Measurements from ENCODE around the gene C14orf180.

The C14orf180 gene

GRCh38 chr14:104557086-104557485, 22.5 kb upstream of the C14orf180 start:
- Histone ChIP-seq H3K27ac (ENCODE audit: low read depth, low read length, severe bottlenecking) (no peak overlapping the region), H3K36me3 (ENCODE audit: control insufficient read depth, insufficient read depth, low read length) (no peaks in the 10 kb centered on the region), H3K9me3 (ENCODE audit: control insufficient read depth, low read length) (no peaks in the 10 kb centered on the region), H3K4me3 (ENCODE audit: extremely low read depth, insufficient read depth, low read length, poor library complexity, severe bottlenecking) (no peak overlapping the region), H3K4me1 (ENCODE audit: control insufficient read depth, insufficient read depth, low read length, poor library complexity, severe bottlenecking) (no peaks in the 10 kb centered on the region)
- WGBS, 2 experiments (ENCODE audit: insufficient coverage in 2 of 2): 91 to 92% methylated on average over 2 to 5 of the region's 5 CpGs

- Histone ChIP-seq H3K4me1 (ENCODE audit: control insufficient read depth, insufficient read depth, low read length, poor library complexity, severe bottlenecking) (no peaks in the 10 kb centered on the region), H3K27ac (ENCODE audit: low read depth, low read length, severe bottlenecking) (no peak overlapping the region), H3K4me3 (ENCODE audit: extremely low read depth, insufficient read depth, low read length, poor library complexity, severe bottlenecking) (no peak overlapping the region), H3K36me3 (ENCODE audit: control insufficient read depth, insufficient read depth, low read length) (no peaks in the 10 kb centered on the region), H3K9me3 (ENCODE audit: control insufficient read depth, low read length) (no peaks in the 10 kb centered on the region)
- 92 to 100% methylated on average over 1 of the region's 1 CpG for WGBS, 2 experiments (ENCODE audit: insufficient coverage in 2 of 2)
These were observed 21.8 kb upstream of the C14orf180 start for GRCh38 chr14:104557766-104558165.

- no peak overlapping the region for H3K27ac ChIP-seq (ENCODE audit: low read depth, low read length, severe bottlenecking)
- no peaks in the 10 kb centered on the region for H3K4me1 ChIP-seq (ENCODE audit: control insufficient read depth, insufficient read depth, low read length, poor library complexity, severe bottlenecking)
- H3K4me3 ChIP-seq (ENCODE audit: extremely low read depth, insufficient read depth, low read length, poor library complexity, severe bottlenecking): no peak overlapping the region
- WGBS, 2 experiments (ENCODE audit: insufficient coverage in 2 of 2): 91% methylated on average over 16 of the region's 16 CpGs
- no peaks in the 10 kb centered on the region for H3K9me3 ChIP-seq (ENCODE audit: control insufficient read depth, low read length)
- no peaks in the 10 kb centered on the region for H3K36me3 ChIP-seq (ENCODE audit: control insufficient read depth, insufficient read depth, low read length)
These were observed 21.1 kb upstream of the C14orf180 start for GRCh38 chr14:104558231-104559027.

GRCh38 chr14:104559028-104559803, 20.3 kb upstream of the C14orf180 start:
- 84 to 94% methylated on average over 15 of the region's 15 CpGs for WGBS, 2 experiments (ENCODE audit: insufficient coverage in 2 of 2)
- H3K4me1 ChIP-seq (ENCODE audit: control insufficient read depth, insufficient read depth, low read length, poor library complexity, severe bottlenecking): no peaks in the 10 kb centered on the region

GRCh38 chr14:104559804-104560585, 19.6 kb upstream of the C14orf180 start:
- H3K4me3 ChIP-seq (ENCODE audit: extremely low read depth, insufficient read depth, low read length, poor library complexity, severe bottlenecking): no peak overlapping the region
- no peaks in the 10 kb centered on the region for H3K4me1 ChIP-seq (ENCODE audit: control insufficient read depth, insufficient read depth, low read length, poor library complexity, severe bottlenecking)
- no peaks in the 10 kb centered on the region for H3K36me3 ChIP-seq (ENCODE audit: control insufficient read depth, insufficient read depth, low read length)
- no peak overlapping the region for H3K27ac ChIP-seq (ENCODE audit: low read depth, low read length, severe bottlenecking)
- 91 to 93% methylated on average over 15 to 20 of the region's 21 CpGs for WGBS, 2 experiments (ENCODE audit: insufficient coverage in 2 of 2)
- H3K9me3 ChIP-seq (ENCODE audit: control insufficient read depth, low read length): no peaks in the 10 kb centered on the region

More at GRCh38 chr14:104559028-104559803, 20.3 kb upstream of the C14orf180 start:
- H3K27ac ChIP-seq (ENCODE audit: low read depth, low read length, severe bottlenecking): no peak overlapping the region
- no peaks in the 10 kb centered on the region for H3K9me3 ChIP-seq (ENCODE audit: control insufficient read depth, low read length)
- H3K36me3 ChIP-seq (ENCODE audit: control insufficient read depth, insufficient read depth, low read length): no peaks in the 10 kb centered on the region
- H3K4me3 ChIP-seq (ENCODE audit: extremely low read depth, insufficient read depth, low read length, poor library complexity, severe bottlenecking): no peak overlapping the region

GRCh38 chr14:104560586-104560945, 19.0 kb upstream of the C14orf180 start:
- 80 to 94% methylated on average over 2 to 3 of the region's 3 CpGs for WGBS, 2 experiments (ENCODE audit: insufficient coverage in 2 of 2)
- no peak overlapping the region for H3K4me3 ChIP-seq (ENCODE audit: extremely low read depth, insufficient read depth, low read length, poor library complexity, severe bottlenecking)
- H3K36me3 ChIP-seq (ENCODE audit: control insufficient read depth, insufficient read depth, low read length): no peaks in the 10 kb centered on the region
- no peaks in the 10 kb centered on the region for H3K9me3 ChIP-seq (ENCODE audit: control insufficient read depth, low read length)
- no peaks in the 10 kb centered on the region for H3K4me1 ChIP-seq (ENCODE audit: control insufficient read depth, insufficient read depth, low read length, poor library complexity, severe bottlenecking)
- no peak overlapping the region for H3K27ac ChIP-seq (ENCODE audit: low read depth, low read length, severe bottlenecking)

- H3K36me3 ChIP-seq (ENCODE audit: control insufficient read depth, insufficient read depth, low read length): no peaks in the 10 kb centered on the region
- no peak overlapping the region for H3K27ac ChIP-seq (ENCODE audit: low read depth, low read length, severe bottlenecking)
- WGBS, 2 experiments (ENCODE audit: insufficient coverage in 2 of 2): 86 to 90% methylated on average over 15 to 17 of the region's 17 CpGs
- H3K4me1 ChIP-seq (ENCODE audit: control insufficient read depth, insufficient read depth, low read length, poor library complexity, severe bottlenecking): no peaks in the 10 kb centered on the region
- H3K4me3 ChIP-seq (ENCODE audit: extremely low read depth, insufficient read depth, low read length, poor library complexity, severe bottlenecking): no peak overlapping the region
- no peaks in the 10 kb centered on the region for H3K9me3 ChIP-seq (ENCODE audit: control insufficient read depth, low read length)
These were observed 18.4 kb upstream of the C14orf180 start for GRCh38 chr14:104561124-104561557.

GRCh38 chr14:104561632-104562495, 17.7 kb upstream of the C14orf180 start:
- H3K9me3 ChIP-seq (ENCODE audit: control insufficient read depth, low read length): no peaks in the 10 kb centered on the region
- no peaks in the 10 kb centered on the region for H3K4me1 ChIP-seq (ENCODE audit: control insufficient read depth, insufficient read depth, low read length, poor library complexity, severe bottlenecking)
- H3K36me3 ChIP-seq (ENCODE audit: control insufficient read depth, insufficient read depth, low read length): no peaks in the 10 kb centered on the region
- H3K27ac ChIP-seq (ENCODE audit: low read depth, low read length, severe bottlenecking): no peak overlapping the region
- WGBS, 2 experiments (ENCODE audit: insufficient coverage in 2 of 2): 95% methylated on average over 13 to 22 of the region's 23 CpGs
- H3K4me3 ChIP-seq (ENCODE audit: extremely low read depth, insufficient read depth, low read length, poor library complexity, severe bottlenecking): no peak overlapping the region

- 84 to 90% methylated on average over 3 to 4 of the region's 5 CpGs for WGBS, 2 experiments (ENCODE audit: insufficient coverage in 2 of 2)
- no peaks in the 10 kb centered on the region for H3K36me3 ChIP-seq (ENCODE audit: control insufficient read depth, insufficient read depth, low read length)
- no peaks in the 10 kb centered on the region for H3K9me3 ChIP-seq (ENCODE audit: control insufficient read depth, low read length)
- no peak overlapping the region for H3K27ac ChIP-seq (ENCODE audit: low read depth, low read length, severe bottlenecking)
- H3K4me3 ChIP-seq (ENCODE audit: extremely low read depth, insufficient read depth, low read length, poor library complexity, severe bottlenecking): no peak overlapping the region
- H3K4me1 ChIP-seq (ENCODE audit: control insufficient read depth, insufficient read depth, low read length, poor library complexity, severe bottlenecking): no peaks in the 10 kb centered on the region
These were observed 17.0 kb upstream of the C14orf180 start for GRCh38 chr14:104562606-104563005.
